Inferior parietal cortex (tissue), 1 donor: ENCODE measurements around the gene DNAJC17.

Experiments
- DNase-seq: peaks from one replicate; pipeline ENCODE4 v3.0.0-alpha.2; 2016; ENCODE audit errors: extremely low spot score

The DNAJC17 gene

DNA sequence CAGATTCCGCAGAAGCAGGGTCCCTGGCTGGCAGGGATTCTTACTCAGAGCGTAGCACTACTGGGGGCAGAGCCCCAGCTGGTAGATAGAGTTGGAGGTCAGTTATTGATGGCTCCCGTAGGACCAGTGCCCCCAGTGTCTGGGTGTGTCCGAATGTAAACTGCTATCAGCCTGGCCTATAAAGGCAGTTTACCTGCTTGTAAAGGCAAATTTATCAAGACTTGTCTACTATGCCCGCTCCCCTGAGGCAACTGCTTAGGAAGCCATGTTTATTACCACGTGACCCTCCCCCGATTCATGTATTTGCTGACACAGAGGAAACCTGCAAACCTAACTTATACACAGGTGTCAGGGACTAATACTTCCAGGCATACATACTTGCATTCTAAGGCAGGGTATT is 21.8 kb upstream of the DNAJC17 start:
- no peak for DNase-seq

DNA sequence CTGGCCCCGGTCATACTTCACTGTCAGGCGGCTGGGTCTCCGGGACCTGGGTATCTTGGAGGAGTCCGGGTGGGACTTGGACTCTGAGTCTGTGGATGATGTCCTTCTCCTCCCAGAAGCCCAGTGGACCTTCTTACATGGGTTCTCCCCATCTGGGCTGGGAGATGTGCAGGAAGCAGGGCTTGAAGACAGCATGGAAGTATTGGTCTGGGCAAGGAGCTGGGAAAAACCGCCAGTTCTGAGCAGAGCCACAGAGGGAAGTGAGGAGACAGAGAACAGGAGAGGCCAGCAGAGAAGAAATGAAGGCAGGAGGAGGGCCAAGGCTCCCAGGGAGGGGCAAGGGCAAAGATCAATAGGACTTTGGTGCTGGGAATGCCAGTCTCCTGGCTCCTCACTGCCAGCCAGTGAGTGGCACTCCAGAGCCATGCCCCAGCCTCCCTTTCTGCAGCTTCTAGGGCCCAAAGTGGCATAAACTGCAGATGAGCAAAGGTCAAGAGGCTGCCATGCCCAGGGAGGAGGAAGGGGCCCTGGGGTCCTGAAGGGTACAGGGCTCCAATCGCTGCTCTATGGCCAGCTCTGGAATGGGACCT is 21.3 kb upstream of the DNAJC17 start, which contains the start of gene PPP1R14D:
PPP1R14D (minus strand) TSS at position 262 of the 590 bp plus-strand sequence; CDS start at position 195, 67 bp downstream.
- no peak for DNase-seq

DNA sequence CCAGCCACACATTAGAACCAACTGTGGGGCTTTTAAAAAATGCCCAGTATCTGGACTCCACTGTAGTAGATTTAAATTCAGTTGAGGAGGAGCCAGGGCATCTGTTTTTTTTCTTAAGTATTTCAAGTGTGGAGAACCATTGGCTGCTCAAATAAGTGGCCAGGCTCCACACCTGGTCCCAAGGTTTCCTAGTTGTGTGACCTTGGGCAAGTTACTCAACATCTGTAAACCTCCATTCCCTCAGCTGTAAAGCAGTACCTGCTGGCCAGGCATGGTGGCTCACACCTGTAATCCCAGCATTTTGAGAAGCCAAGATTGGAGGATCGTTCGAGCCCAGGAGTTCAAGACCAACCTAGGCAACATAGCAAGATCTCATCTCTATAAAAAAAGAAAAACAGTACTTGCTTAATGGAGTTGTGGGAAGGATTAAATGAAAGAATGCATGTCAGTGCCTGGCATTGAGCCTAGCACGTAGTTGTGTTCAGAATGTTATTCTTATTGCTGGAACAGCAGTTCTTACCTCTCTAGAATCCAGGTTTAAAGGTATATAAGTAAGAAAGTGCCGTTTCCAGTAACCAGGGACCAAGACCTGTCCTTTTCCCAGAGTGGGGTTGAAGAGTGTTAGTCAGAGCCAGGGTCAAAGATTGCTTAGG is 19.3 kb upstream of the DNAJC17 start:
- DNase-seq: no peak

DNA sequence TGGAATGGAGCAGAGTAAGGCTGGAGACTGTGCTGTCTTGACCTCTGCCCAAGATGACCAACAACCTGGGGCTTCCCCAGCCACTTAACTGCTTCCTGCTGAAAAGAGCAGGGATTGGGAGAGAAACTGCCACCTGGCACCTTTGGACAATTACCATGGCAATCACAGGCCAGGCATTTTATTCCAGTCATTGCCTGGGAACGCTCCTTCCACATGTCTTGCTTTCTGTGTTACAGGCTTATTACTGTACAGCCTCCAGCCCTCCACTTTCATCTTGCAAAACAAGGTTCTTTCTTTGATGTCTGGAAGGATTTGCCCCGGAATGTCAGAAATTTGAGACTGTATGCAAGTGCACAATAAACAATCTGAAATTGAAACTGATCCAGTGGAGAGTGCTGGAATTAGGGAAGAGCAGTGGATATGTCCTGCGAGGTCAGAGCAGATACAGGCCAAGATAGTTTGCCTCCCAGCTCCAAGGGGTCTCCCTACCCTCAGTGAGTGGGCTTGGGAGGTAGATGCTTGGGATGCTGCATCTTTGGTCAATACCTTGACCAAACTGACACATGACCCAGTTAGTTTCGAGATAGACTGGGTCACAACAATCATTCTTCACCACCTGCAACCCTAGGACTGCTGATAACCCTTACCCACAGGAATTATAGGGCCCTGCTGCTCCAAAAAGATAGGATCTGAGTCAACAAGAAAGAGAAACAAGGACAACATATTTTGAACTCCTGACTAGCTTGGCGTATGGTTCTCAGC is 18.6 kb upstream of the DNAJC17 start:
- no peak for DNase-seq

DNA sequence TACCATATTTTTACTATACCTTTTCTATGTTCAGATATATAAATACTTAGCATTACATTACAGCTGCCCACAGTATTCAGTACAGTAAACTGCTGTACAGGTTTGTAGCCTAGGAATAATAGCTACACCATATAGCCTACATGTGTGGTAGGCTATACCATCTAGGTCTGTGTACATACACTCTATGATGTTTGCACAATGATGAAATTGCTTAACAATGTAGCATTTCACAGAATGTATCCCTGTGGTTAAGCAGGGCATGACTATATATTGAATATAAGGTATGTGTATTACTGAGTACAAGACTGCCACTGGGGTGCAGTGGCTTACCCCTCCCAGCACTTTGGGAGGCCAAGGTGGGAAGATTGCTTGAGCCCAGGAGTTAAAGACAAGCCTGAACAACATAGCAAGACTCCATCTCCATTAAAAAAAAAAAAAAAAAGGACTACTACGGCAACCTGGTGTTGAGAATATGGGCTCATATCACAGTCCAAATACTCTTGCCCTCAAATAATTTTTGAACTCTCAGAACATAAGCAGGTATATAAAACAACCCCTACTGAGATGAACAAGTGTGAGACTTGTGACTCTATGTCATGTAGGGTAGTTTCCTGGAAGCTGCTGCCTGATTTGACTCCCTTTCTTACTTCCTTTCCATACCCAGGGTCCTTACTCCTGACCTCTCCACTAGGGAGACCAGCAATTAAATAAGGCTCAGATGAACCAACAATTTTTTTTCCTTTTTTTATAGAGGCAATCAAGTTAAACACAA is 16.5 kb upstream of the DNAJC17 start:
- no peak for DNase-seq

DNA sequence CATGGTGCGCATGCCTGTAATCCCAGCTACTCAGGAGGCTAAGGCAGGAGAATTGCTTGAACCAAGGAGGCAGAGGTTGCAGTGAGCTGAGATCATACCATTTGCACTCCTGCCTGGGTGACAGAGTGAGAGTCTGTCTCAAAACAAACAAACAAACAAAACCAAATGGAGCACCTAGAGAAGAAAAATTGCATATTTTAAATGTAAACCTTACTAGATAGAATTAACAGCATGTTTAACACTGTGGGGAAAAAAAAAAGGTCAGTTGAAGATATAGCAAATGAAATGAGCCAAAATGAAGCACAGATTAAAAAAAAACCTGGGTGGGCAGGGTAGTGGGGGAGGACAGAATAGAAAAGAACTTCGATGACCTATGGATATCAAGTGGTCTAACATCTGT is 13.9 kb upstream of the DNAJC17 start:
- DNase-seq: no peak

DNA sequence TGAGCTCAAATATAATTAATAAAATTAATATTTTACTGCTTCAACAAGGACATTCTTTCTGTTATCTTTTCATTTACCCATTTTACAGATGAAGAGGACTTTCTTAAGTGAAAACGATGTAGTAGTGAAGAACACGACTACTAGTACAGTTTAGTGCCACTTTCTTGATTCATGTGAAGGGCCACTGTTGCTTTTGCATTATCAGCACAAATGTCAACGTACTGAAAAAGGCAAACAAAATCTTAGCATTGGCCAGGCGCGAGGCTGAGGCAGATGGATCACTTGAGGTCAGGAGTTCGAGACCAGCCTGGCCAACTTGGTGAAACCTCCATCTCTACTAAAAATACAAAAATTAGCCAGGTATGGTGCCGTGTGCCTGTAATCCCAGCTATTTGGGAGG is 11.8 kb upstream of the DNAJC17 start:
- DNase-seq: no peak

DNA sequence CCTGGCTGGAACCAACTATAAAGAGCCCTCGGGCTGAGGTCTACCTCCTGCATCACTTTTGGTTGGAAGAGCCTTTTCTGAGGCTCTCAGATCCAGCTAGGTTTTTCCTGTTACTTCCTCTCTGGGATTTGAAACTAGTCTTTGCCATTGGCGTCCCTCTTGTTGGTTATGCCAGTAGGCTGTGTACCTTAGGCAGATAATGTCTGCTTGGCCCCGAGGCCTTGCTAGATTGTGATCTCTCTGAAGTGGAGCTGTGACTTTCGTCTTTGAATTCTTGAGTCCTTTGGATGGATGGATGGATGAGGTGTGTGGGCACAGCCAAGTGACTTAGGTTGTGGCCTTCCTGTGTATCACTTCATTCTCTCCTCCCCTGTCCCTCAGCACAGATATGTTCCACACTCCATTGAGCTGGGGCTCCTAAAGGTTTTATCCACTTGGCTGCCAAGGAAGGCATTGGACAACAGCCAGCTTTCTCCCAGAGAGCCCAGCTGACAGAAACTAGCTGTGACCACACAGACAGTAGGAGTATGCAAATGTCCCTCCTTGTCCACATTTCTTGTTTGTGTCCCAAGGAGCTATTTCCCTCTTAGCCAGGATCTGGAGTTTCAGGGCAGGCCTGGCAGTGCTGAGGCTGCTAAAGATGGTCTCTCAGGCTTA is 7.9 kb upstream of the DNAJC17 start:
- peak; percentile 43 for DNase-seq

DNA sequence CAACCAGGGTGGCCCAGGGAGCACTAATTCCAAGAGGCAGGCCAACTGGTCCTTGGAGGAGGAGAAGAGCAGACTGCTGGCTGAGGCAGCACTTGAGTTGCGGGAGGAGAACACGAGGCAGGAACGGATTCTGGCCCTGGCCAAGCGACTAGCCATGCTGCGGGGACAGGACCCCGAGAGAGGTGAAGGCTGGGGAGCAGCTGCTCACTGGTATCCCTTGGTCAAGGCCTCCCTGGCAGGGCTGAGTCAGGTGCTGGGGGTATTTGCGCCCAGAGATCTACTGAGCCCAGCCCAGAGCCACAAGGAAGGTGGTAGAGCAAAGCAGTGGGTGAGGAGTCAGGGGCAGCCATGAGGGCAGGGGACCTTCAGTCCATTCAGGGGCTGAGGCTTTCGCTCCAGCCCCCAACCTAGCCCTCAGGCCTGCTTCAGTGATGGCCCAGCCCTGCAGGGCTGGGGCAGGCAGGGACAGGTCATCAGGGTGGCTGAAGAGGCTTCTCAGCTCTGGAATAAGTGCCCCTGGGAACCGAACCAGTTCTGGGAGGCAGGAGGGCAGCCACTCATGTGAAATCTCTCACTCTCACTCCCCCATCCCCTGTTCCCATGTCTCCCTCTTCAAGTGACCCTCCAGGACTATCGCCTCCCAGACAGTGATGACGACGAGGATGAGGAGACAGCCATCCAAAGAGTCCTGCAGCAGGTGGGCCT is 5.6 kb upstream of the DNAJC17 start:
- DNase-seq: no peak

DNA sequence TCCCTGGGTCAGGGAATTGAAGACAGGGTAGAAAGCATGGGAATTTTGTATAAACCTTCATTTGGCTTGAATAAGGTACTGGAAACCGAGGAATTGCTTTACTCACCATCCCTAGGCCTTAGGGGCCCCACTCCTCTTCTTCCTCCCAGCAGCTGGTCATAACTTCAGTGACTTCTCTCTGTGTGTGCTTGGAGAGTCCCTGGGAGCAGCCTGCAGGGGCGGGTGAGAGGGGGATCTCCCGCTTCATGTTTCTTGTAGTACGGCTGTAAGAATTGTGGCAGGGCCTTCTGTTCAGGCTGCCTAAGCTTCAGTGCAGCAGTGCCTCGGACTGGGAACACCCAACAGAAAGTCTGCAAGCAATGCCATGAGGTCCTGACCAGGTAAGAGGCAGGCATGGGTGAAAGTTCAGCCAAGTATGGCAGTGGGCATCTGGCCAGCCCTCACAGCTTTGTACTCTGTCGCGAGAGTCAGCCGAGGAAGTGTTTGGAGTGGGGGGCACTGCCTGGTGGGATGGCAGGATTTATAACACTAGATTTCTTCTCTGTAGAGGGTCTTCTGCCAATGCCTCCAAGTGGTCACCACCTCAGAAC is 1.7 kb upstream of the DNAJC17 start:
- no peak for DNase-seq

DNA sequence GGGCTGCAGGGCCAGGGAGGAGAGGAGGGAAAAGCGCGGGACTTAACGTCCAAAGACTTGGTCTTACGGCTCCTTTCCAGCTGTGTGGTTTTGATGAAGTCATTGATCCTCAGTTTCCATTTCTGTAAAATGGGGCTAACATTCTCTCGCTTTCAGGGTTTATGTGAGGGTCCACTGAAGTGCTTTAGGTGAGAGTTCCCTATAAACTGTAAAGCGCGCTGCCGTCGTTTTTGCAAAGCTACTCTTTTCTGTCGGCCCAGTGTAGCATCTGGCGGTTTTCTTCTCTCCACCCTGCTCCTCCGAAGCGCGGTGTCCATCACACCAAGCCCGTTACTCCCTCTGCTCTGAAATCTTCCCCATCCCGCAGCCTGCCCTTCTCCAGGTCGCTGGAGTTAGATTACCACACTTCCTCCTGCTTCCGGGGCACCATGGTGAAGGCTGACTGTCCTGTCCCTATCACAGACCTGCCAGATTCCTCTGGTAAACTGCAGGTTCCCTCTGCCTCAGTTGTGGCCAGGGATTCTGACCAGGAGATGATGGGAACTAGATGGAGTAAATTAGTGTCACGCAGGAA is 702 bp upstream of the DNAJC17 start:
- no peak for DNase-seq

DNA sequence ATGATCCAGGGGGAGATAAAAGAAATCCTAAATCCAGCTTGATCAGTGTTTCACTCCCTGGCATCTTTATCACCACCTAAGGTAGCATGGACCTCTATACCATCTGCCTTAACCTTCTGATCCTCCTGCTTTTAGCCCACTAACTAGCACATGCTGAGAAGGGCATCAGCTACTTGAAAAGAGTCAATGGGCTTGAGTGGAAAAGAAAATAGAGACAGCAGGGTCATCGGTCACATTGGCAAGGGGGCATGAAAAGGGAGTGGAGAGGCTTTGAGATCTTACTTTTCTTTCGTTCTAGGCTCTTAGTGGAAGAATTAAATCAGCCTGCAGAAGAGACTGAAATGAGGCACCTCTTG is 623 bp downstream of the DNAJC17 start:
- no peak for DNase-seq

DNA sequence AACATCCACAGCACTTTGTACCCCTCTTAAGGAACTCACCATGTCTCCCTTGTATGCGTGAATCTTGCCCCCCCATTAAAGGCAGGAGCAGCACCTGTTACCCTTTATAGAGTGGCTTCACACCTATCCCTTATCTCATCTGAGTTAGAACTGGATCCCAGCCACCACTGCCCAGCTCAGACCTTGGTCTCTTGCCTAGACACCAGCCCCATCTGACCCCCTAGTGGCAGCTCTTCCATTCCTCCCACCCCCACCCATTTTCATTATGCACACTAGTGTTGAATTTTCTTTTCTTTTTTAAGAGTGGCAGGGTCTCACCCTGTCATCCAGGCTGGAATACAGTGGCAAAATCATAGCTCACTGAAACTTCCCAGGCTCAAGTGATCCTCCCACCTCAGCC is 3.6 kb downstream of the DNAJC17 start:
- DNase-seq: no peak

DNA sequence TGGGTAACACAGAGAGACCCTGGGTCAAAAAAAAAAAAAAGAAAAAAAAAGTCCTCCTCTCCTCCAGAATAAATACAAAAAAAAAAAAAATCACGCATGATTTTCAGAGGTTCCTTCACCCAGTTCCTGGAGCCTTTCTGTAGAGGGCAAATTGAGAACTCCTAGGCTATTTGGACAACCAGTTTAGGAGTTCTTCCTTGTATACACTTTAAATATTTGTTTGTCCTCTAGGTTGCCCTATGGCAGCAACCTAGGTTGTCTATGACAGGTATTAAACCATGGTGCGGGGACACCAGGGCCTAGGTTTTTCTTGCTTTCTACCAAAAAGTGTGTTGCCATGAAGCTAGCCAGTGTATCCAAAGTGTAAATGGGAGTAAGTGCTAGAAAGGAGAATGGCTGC is 4.2 kb downstream of the DNAJC17 start:
- DNase-seq: no peak

DNA sequence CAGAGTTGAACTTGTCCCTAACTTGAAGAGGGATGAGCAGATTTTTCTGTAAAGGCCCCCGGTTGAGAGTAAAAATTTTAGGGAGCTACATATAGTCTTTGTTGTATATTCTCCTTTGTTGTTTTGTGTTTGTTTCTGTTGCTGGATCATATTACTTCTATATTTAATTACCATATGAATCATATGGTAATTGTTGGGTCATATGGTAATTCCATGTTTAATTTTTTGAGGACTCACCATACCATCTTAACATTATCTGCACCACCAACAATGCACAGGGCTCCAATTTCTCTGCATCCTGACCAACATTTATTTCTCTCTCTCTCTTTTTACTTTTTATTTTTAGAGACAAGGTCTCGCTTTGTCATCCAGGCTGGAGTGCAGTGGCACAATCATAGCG is 7.8 kb downstream of the DNAJC17 start:
- DNase-seq: no peak

DNA sequence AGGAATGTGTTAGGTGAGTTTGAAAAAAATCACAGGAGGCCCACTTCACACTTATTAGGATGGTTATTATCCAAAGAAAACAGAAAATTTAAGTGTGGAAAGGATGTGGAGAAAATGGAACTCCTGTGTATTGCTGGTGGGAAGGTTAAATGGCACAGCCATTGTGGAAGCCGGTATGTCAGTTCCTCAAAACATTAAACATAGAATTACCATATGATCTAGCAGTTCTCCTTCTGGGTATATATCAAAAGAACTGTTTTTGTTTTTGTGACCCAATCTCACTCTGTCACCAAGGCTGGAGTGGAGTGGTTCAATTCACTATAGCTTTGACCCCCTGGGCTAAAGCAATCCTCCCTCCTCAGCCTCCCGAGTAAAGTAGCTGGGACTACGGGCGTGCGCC is 10.8 kb downstream of the DNAJC17 start:
- no peak for DNase-seq

DNA sequence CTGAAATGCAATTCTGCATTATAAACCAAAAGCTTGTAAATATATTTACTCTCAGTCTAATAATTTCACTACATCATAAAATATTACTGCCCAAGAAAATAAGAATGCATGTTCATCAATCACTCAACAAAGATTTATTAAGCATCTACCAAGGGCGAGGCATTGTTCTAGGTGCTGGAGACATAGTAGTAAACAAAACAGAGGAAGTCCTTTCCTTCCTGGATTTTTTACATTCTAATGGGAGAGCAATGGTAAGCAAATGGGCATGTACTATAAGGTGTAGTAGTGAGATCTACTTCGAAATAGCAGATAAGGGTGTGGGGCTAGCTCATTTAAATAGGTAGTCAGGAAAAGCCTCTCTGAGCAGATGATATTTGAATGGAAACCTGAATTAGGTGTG is 11.2 kb downstream of the DNAJC17 start:
- DNase-seq: no peak

DNA sequence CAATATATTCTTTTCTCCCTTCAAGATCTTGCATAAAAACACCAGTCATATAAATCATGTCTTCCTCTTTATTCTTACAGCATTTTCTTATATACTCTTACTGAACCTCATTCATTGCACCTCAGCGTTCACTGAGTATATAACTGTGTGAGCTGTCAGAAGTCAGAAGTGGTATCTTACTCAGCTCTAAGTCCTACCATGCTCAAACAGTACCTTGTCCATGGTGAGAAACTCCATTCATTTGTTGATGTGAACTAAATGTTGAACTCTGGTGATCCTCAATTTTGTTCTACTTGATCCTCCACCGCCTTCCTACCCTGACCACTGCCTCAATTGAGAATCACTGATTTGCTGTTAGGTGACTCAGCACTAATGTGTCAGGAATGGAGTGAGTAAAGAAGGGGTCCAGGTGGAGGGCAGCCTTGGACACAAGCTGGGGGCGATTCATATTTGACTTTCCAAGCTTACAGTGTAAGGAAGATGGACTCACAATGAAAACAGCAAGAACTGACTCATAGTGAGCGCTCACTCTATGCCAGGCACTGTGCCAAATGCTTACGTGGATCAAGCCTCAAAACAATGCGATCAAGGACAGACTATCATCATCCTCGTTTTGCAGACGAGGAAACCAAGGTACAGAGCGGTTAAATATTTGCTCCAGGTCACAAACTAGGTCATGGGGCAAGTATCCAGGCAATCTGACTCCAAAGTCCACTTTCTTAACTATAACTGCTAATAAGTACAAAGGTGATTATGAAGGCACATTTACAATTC is 13.9 kb downstream of the DNAJC17 start:
- no peak for DNase-seq

DNA sequence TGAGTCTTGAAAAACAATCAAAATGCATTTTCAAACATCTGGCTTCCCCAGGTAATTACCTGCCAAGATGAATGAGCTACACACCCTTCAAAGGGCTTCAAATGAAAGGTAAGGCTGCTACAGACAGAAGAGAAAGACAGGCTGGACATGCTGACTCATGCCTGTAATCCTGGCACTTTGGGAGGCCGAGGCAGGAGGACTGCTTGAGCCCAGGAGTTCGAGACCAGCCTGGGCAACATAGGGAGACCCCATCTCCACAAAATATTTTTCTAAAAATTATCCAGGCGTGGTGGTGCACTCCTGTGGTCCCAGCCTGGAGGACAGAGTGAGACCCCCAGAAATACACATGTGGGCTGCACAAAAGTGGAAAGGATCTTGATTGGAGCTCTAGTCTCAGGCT is 14.9 kb downstream of the DNAJC17 start:
- no peak for DNase-seq

DNA sequence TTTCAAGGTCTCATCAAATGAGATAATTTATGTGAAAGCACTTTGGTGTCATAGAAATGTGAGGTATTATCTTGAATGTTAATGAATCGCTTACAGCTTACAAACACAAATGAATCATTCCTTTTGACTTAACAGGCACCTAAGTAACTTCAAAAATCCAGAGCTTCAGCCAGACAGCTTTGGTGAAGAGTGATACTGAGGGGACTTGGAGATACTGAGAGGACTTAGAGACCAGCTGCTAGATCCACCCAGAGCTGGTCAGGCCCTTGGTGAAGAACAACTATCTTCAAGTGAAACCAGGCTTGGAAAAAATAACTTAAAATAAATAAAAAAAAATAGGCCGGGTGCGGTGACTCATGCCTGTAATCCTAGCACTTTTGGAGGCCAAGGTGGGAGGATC is 16.6 kb downstream of the DNAJC17 start:
- no peak for DNase-seq
